Activated CD4-positive, alpha-beta T cell treated with anti-CD3 and anti-CD28 coated beads, Interleukin-2, amount 50 U/mL, for 24 hours (primary cell): ENCODE results near the gene IL1F10.

Source experiments
- DNase-seq, 2 donors: peaks; one replicate each; pipeline ENCODE4 v3.0.0-alpha.2; 2020; ENCODE audit warnings: low read depth in 1 of 2, low spot score in 1 of 2

Gene IL1F10

GRCh38 chr2:113111823-113112287, 44.1 kb downstream of the IL1F10 start:
- DNase-seq, result no peak

GRCh38 chr2:113112441-113112840, 44.7 kb downstream of the IL1F10 start:
- DNase-seq, result no peak

DNA sequence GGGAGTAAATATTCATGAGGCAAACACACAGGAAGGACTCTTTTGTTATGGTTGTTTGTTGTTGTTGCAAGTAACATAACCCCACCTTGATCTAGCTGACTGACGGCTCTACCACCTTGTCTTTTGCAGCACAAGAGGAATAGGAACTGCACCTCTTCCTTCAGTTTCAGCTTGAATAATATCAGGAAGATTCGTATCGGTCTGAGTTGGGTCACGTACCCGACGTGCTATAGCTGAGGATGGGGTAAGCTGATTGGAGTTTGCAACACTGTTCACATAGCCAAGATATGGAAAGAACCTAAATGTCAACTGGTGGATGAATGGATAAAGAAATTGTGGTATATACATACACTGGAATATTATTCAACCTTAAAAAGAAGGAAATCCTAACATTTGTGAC, 45.1 kb downstream of the IL1F10 start:
- DNase-seq, result no peak

GRCh38 chr2:113113807-113114206, 46.0 kb downstream of the IL1F10 start:
- DNase-seq, result no peak

- no peak for DNase-seq
These were observed 46.6 kb downstream of the IL1F10 start for GRCh38 chr2:113114224-113114945.

GRCh38 chr2:113114996-113115395, 47.2 kb downstream of the IL1F10 start:
- DNase-seq, result no peak

DNA sequence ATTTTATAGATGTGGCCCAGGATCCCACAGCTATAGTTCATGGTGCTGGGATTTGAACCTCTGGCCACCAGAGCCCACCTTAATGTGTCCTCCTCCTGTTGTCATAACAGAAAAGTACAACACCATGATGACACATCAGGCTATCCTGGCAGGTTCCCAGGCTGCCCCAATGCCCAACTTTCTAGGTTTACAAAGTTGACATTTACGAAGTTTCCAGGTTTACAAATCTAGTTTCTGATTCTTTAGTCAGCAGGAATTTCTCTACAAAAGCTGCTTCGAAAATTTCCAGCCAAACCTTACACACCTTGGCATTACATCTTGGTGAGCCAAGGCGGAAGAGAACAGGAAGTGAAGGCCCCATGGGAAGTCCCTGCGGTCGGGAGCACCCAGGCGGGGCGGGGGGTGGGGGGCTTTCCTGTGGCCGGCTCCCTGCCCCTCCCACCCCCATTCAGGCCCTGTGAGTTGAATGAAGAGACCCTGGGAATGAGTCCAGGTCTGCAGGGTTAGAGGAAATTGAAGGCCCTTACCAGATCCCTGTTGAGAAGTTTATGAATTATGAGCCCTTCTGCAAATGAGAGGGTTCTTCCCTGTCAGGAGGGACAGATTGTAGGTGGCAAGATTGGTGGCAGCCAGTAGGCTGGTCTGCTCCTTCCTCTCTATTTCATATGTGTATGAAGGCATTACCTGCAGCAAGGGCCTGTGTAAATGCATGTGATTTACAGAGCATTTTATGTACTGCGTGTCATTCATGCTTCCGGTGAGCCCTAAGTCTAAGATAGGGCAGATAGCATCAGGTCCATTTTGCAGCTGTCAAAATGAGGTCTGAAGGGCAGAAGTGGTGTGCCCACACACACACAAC, 48.6 kb downstream of the IL1F10 start:
- DNase-seq, result no peak

GRCh38 chr2:113117541-113118262, 49.9 kb downstream of the IL1F10 start:
- no peak for DNase-seq

GRCh38 chr2:113118263-113118657, 50.5 kb downstream of the IL1F10 start:
- no peak for DNase-seq

DNA sequence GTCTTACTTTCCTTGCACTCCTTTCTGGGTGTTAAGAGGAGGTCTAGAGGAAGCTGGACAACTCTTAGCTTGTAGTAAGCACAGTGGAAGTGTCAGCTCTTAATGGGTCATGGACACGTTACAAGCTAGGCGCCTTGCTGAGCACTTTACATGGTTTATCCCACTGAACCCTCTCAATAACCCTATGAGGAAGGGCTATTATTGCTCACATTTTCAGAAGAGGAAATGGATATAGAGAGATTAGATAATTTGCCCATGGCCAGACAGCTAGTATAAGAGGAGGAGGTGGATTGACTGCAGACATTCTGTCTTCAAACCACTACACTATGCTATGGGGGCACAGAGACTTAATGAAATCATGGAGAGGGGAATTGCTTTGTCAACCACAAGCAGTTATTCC, 51.3 kb downstream of the IL1F10 start:
- DNase-seq, result no peak

GRCh38 chr2:113120861-113121260, 53.1 kb downstream of the IL1F10 start:
- no peak for DNase-seq

DNA sequence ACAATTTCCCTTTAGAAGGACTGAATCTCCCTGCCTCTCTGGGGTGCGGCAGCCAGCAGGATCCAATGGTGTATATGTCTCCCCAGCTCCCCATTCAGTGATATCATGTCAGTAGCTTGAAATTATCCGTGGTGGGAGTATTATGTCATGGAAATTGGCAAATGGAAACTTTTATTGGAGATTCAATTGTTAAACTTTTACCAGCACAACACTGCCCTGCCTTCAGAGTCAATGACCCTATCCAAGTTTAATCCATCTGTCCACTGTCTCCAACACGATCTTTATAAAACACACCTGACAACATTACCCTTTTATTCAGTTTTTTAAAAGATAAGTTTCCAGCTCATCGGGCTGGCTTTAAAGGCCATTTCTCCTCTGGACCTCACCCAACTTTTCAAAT, 54.6 kb downstream of the IL1F10 start:
- DNase-seq, result no peak

DNA sequence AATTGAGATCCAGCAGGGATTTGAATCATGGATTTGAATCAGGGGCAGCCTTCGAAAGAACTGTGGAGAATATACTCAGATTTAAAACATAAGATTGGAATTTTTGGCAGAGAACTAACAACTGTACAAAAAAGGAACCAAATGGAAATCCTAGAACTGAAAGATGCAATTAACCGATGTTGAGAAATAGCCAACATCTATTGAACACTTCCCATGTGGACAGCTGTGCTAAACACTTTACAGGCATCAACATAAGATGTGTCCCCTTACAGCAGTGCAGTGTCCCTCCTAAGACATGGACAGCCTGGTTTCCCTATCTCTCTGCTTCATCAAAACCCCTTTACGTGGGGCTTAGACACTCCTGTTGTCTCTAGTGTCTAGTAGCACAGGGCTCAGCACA, 56.0 kb downstream of the IL1F10 start:
- no peak for DNase-seq

GRCh38 chr2:113124181-113124961, 56.6 kb downstream of the IL1F10 start:
- DNase-seq, result no peak
